ENCODE results near the gene SNX20.

DNA sequence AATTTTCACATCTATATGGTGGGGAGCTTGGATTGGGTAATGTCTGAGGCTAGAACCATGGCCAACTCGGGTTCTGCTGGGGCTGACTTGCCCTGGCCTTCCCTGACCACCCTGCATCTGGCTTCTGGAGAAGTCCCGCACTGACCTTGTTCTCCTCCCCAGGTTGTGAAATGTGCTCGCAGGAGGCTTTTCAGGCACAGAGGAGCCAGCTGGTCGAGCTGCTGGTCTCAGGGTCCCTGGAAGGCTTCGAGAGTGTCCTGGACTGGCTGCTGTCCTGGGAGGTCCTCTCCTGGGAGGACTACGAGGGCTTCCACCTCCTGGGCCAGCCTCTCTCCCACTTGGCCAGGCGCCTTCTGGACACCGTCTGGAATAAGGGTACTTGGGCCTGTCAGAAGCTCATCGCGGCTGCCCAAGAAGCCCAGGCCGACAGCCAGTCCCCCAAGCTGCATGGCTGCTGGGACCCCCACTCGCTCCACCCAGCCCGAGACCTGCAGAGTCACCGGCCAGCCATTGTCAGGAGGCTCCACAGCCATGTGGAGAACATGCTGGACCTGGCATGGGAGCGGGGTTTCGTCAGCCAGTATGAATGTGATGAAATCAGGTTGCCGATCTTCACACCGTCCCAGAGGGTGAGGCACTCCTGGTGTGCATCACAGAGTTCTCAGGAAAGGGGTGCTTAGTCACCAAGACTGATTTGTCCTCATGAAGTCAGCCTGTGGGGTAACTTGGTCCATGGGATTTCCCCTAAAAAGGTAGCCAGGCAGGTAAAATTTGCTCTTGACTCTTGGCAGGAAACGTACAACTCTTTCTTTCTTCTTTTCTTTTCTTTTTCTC, 18.4 kb upstream of the SNX20 start:
- TF ChIP-seq, protein P1, sequence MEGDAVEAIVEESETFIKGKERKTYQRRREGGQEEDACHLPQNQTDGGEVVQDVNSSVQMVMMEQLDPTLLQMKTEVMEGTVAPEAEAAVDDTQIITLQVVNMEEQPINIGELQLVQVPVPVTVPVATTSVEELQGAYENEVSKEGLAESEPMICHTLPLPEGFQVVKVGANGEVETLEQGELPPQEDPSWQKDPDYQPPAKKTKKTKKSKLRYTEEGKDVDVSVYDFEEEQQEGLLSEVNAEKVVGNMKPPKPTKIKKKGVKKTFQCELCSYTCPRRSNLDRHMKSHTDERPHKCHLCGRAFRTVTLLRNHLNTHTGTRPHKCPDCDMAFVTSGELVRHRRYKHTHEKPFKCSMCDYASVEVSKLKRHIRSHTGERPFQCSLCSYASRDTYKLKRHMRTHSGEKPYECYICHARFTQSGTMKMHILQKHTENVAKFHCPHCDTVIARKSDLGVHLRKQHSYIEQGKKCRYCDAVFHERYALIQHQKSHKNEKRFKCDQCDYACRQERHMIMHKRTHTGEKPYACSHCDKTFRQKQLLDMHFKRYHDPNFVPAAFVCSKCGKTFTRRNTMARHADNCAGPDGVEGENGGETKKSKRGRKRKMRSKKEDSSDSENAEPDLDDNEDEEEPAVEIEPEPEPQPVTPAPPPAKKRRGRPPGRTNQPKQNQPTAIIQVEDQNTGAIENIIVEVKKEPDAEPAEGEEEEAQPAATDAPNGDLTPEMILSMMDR (conservative IDR thresholded peaks at IDR 0.05; ENCODE audit: low read depth, low read length), result no peak
- TF ChIP-seq POLR2A (IDR thresholded peaks at IDR 0.05; ENCODE audit: low read depth, low read length) (no peak), RCOR1 (IDR thresholded peaks at IDR 0.05; ENCODE audit: insufficient replicate concordance, low read length) (no peak), SMC3 (IDR thresholded peaks at IDR 0.05; ENCODE audit: low read depth, low read length) (no peak), MXI1 (IDR thresholded peaks at IDR 0.05; ENCODE audit: borderline replicate concordance, low read depth, low read length) (no peak)
- TF ChIP-seq, protein P2, sequence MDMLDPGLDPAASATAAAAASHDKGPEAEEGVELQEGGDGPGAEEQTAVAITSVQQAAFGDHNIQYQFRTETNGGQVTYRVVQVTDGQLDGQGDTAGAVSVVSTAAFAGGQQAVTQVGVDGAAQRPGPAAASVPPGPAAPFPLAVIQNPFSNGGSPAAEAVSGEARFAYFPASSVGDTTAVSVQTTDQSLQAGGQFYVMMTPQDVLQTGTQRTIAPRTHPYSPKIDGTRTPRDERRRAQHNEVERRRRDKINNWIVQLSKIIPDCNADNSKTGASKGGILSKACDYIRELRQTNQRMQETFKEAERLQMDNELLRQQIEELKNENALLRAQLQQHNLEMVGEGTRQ (IDR thresholded peaks at IDR 0.05; ENCODE audit: low read depth, low read length), result no peak

All from IMR-90 (cell line).